Measurements from ENCODE around the gene RFPL1.
"Not testable (repeated sequence)": the region's sequence is repeated elsewhere in the genome, so short reads cannot be mapped to it uniquely, and the experiment has no call there.

The RFPL1 gene

GRCh38 chr22:29478326-29479276 is 40.2 kb downstream of the RFPL1 start:
- peak; percentile 55 for DNase-seq
- no peak overlapping the region for H3K27ac Mint-ChIP-seq
- H3K9me3 Mint-ChIP-seq, result no peaks in the 10 kb centered on the region
- no peak overlapping the region for H3K4me3 Mint-ChIP-seq
- no peaks in the 10 kb centered on the region for H3K36me3 Mint-ChIP-seq (ENCODE audit: low read depth)
- peaks cover 19% of the 10 kb centered on the region for H3K4me1 Mint-ChIP-seq (ENCODE audit: low read depth)
- peaks cover 51% of the 10 kb centered on the region for H3K27me3 Mint-ChIP-seq

GRCh38 chr22:29479417-29480261 is 41.3 kb downstream of the RFPL1 start, which contains the start of gene NEFH:
TSS of gene NEFH (plus strand) at chr22:29480218. CDS start at chr22:29480263, 45 bp downstream.
- H3K27me3 Mint-ChIP-seq, result peaks cover 51% of the 10 kb centered on the region

GRCh38 chr22:29480262-29480511 is 41.8 kb downstream of the RFPL1 start:
- no peak overlapping the region for H3K4me3 Mint-ChIP-seq
- H3K4me1 Mint-ChIP-seq (ENCODE audit: low read depth), result peaks cover 19% of the 10 kb centered on the region
- peaks cover 51% of the 10 kb centered on the region for H3K27me3 Mint-ChIP-seq
- no peaks in the 10 kb centered on the region for H3K36me3 Mint-ChIP-seq (ENCODE audit: low read depth)
- no peak for DNase-seq
- no peaks in the 10 kb centered on the region for H3K9me3 Mint-ChIP-seq
- no peak overlapping the region for H3K27ac Mint-ChIP-seq

More at GRCh38 chr22:29479417-29480261, 41.3 kb downstream of the RFPL1 start, which contains the start of gene NEFH:
- peak within 1 kb of the TSS; percentile 68 for H3K4me3 Mint-ChIP-seq
- DNase-seq, result no peak
- peaks cover 19% of the 10 kb centered on the region for H3K4me1 Mint-ChIP-seq (ENCODE audit: low read depth)
- no peak within 1 kb of the TSS for H3K27ac Mint-ChIP-seq
- H3K9me3 Mint-ChIP-seq, result no peaks in the 10 kb centered on the region
- H3K36me3 Mint-ChIP-seq (ENCODE audit: low read depth), result no peaks in the 10 kb centered on the region

- peak overlapping the region; percentile 68 for H3K4me3 Mint-ChIP-seq
- H3K27ac Mint-ChIP-seq, result peak overlapping the region; percentile 66
- H3K9me3 Mint-ChIP-seq, result no peaks in the 10 kb centered on the region
- H3K36me3 Mint-ChIP-seq (ENCODE audit: low read depth), result peaks cover 3% of the 10 kb centered on the region
- peaks cover 19% of the 10 kb centered on the region for H3K4me1 Mint-ChIP-seq (ENCODE audit: low read depth)
- DNase-seq, result peak; percentile 59
- H3K27me3 Mint-ChIP-seq, result peaks cover 48% of the 10 kb centered on the region
Observed at GRCh38 chr22:29480512-29481264, 42.3 kb downstream of the RFPL1 start.

DNA sequence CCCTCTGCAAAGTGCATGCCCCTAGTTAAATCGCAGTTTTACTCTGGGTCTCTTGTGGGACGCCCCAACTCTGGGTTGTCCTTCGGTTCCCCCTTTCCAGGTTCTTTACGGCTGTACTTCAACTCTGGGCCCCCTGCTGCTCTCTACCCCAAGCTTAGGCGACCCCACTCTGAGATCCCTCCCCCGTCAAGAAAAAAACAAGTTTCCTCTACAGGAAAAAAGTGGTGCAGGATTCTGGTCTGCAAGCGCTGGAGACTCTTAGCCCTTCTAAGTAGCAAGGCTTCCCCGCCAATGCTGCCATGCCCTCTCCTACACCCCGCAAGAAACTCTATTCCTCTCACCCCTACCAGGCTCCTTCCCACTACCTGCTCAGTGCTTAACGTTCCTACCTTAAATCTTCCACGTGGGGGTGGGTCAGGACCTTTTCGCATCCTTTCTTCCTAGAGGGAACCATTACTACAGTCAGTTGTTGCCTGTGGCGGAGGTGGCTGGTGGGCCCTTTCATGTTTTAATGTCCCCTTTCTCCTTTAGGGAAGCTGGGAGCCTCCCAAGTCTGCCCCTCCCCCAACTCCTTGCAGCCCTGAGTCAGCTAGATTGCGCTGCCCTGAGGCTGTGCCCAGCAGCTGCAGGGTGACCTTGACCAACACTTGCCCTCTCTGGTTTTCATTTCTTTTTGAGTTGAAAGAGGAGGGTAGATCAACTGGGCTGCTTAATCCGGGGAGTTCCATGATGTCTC is 43.0 kb downstream of the RFPL1 start:
- no peak for DNase-seq
- H3K27me3 Mint-ChIP-seq, result peaks cover 48% of the 10 kb centered on the region

GRCh38 chr22:29482253-29482652 is 43.9 kb downstream of the RFPL1 start:
- peaks cover 3% of the 10 kb centered on the region for H3K36me3 Mint-ChIP-seq (ENCODE audit: low read depth)
- H3K27me3 Mint-ChIP-seq, result peaks cover 45% of the 10 kb centered on the region
- no peak overlapping the region for H3K4me3 Mint-ChIP-seq
- no peak for DNase-seq
- H3K9me3 Mint-ChIP-seq, result no peaks in the 10 kb centered on the region
- peaks cover 19% of the 10 kb centered on the region for H3K4me1 Mint-ChIP-seq (ENCODE audit: low read depth)
- H3K27ac Mint-ChIP-seq, result no peak overlapping the region

More for the DNA sequence above, 43.0 kb downstream of the RFPL1 start:
- H3K9me3 Mint-ChIP-seq, result no peaks in the 10 kb centered on the region
- peaks cover 19% of the 10 kb centered on the region for H3K4me1 Mint-ChIP-seq (ENCODE audit: low read depth)
- H3K4me3 Mint-ChIP-seq, result peak overlapping the region; percentile 68
- H3K36me3 Mint-ChIP-seq (ENCODE audit: low read depth), result peaks cover 3% of the 10 kb centered on the region
- peak overlapping the region; percentile 66 for H3K27ac Mint-ChIP-seq

GRCh38 chr22:29482726-29483125 is 44.3 kb downstream of the RFPL1 start:
- H3K27me3 Mint-ChIP-seq, result peaks cover 41% of the 10 kb centered on the region
- DNase-seq, result no peak
- no peak overlapping the region for H3K27ac Mint-ChIP-seq
- peaks cover 19% of the 10 kb centered on the region for H3K4me1 Mint-ChIP-seq (ENCODE audit: low read depth)
- H3K36me3 Mint-ChIP-seq (ENCODE audit: low read depth), result peaks cover 3% of the 10 kb centered on the region
- H3K4me3 Mint-ChIP-seq, result no peak overlapping the region
- no peaks in the 10 kb centered on the region for H3K9me3 Mint-ChIP-seq

- H3K9me3 Mint-ChIP-seq, result no peaks in the 10 kb centered on the region
- H3K4me1 Mint-ChIP-seq (ENCODE audit: low read depth), result peaks cover 19% of the 10 kb centered on the region
- peaks cover 3% of the 10 kb centered on the region for H3K36me3 Mint-ChIP-seq (ENCODE audit: low read depth)
- peaks cover 36% of the 10 kb centered on the region for H3K27me3 Mint-ChIP-seq
- no peak overlapping the region for H3K27ac Mint-ChIP-seq
- DNase-seq, result no peak
- no peak overlapping the region for H3K4me3 Mint-ChIP-seq
Observed at GRCh38 chr22:29483254-29483653, 44.9 kb downstream of the RFPL1 start.

DNA sequence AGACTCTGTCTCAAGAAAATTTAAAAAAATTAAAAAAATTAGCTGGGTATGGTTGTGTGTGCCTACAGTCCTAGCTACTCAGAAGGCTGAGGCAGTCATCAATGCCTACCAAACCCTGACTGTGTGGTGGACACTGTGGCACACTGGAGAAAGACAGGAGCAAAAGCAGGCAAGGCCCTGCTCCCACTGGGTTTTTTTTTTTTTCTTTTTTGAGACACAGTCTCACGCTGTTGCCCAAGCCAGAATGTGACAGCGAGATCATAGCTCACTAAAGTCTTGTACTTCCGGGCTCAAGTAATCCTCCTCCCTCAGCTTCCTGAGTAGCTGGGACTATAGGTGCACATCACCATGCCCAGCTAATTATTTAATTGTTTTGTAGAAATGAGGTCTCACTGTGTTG is 46.3 kb downstream of the RFPL1 start:
- Mint-ChIP-seq H3K4me1 (ENCODE audit: low read depth) (peaks cover 9% of the 10 kb centered on the region), H3K27me3 (peaks cover 22% of the 10 kb centered on the region), H3K9me3 (no peaks in the 10 kb centered on the region), H3K36me3 (ENCODE audit: low read depth) (peaks cover 3% of the 10 kb centered on the region), H3K4me3 (no peak overlapping the region), H3K27ac (no peak overlapping the region)
- DNase-seq, result no peak

- Mint-ChIP-seq H3K4me3 (no peak overlapping the region), H3K4me1 (ENCODE audit: low read depth) (peaks cover 7% of the 10 kb centered on the region), H3K27ac (no peak overlapping the region), H3K27me3 (peaks cover 20% of the 10 kb centered on the region), H3K9me3 (no peaks in the 10 kb centered on the region), H3K36me3 (ENCODE audit: low read depth) (peaks cover 3% of the 10 kb centered on the region)
- DNase-seq, result no peak
Observed at GRCh38 chr22:29485448-29485847, 47.1 kb downstream of the RFPL1 start.

- DNase-seq, result no peak
- H3K4me1 Mint-ChIP-seq (ENCODE audit: low read depth), result no peaks in the 10 kb centered on the region
- no peaks in the 10 kb centered on the region for H3K9me3 Mint-ChIP-seq
Observed at GRCh38 chr22:29487426-29487986, 49.1 kb downstream of the RFPL1 start.

GRCh38 chr22:29489127-29489780 is 50.9 kb downstream of the RFPL1 start:
- H3K4me3 Mint-ChIP-seq; H3K36me3 Mint-ChIP-seq (ENCODE audit: low read depth); DNase-seq; H3K9me3 Mint-ChIP-seq; H3K27ac Mint-ChIP-seq; H3K27me3 Mint-ChIP-seq; H3K4me1 Mint-ChIP-seq (ENCODE audit: low read depth): not testable (repeated sequence)

More at GRCh38 chr22:29487426-29487986, 49.1 kb downstream of the RFPL1 start:
- H3K36me3 Mint-ChIP-seq (ENCODE audit: low read depth), result peaks cover 3% of the 10 kb centered on the region
- no peak overlapping the region for H3K4me3 Mint-ChIP-seq
- no peak overlapping the region for H3K27ac Mint-ChIP-seq
- peaks cover 4% of the 10 kb centered on the region for H3K27me3 Mint-ChIP-seq

DNA sequence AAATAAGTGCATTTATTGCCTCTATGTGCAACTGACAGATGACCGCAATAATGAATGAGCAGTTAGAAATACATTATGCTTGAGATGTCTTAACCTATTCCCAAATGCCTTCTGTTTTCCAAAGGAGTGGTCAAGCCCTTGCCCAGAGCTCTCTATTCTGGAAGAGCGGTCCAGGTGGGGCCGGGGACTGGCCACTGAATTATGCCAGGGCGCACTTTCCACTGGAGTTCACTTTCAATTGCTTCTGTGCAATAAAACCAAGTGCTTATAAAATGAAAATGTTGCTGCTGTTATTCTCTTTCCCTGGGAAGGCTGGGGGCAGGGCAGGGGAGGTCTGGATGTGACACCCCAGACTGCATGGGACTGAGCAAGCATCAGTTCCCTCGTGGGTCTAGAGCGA is 52.6 kb downstream of the RFPL1 start:
- no peak for DNase-seq
- no peaks in the 10 kb centered on the region for H3K4me1 Mint-ChIP-seq (ENCODE audit: low read depth)
- peaks cover 11% of the 10 kb centered on the region for H3K36me3 Mint-ChIP-seq (ENCODE audit: low read depth)
- no peak overlapping the region for H3K4me3 Mint-ChIP-seq
- H3K9me3 Mint-ChIP-seq, result no peaks in the 10 kb centered on the region
- H3K27ac Mint-ChIP-seq, result no peak overlapping the region
- no peaks in the 10 kb centered on the region for H3K27me3 Mint-ChIP-seq
